GM23338 (cell line): ENCODE measurements around the gene TUBA4B. TPM values are rescaled to one million over a fixed set of nuclear protein-coding genes. Genes with fewer than 3 reads are reported as not detected.

Experiments used
- ATAC-seq: fragments of 200-7000 bp; cut with Tn5 transposase; 3 replicates; pipeline ENCODE4 v1.9.1; 2020
- DNase-seq: peaks from one replicate; pipeline ENCODE4 v3.0.0-alpha.2; 2015; ENCODE audit warnings: low spot score
- H2AFZ ChIP-seq: fragments of 200-600 bp; sonication (generic); 2 replicates; pipeline ENCODE4 v1.8.0; 2016; ENCODE audit warnings: antibody characterized with exemption, mild to moderate bottlenecking, moderate library complexity
- H3F3A ChIP-seq: fragments of 200-600 bp; sonication (generic); replicated peaks from 2 replicates; pipeline ENCODE4 v1.8.0; 2017; ENCODE audit warnings: antibody characterized with exemption, mixed run types, low read depth
- H3K27ac ChIP-seq: fragments of 200-600 bp; sonication (generic); 2 replicates; pipeline ENCODE4 v1.6.1; 2016; ENCODE audit warnings: low read depth
- H3K27me3 ChIP-seq: fragments of 200-600 bp; sonication (generic); 2 replicates; pipeline ENCODE4 v1.8.0; 2016; ENCODE audit warnings: mild to moderate bottlenecking, mixed run types, moderate library complexity; ENCODE audit not compliant: insufficient read depth
- H3K36me3 ChIP-seq: fragments of 200-600 bp; sonication (generic); 2 replicates; pipeline ENCODE4 v1.8.0; 2016; ENCODE audit warnings: mild to moderate bottlenecking; ENCODE audit not compliant: insufficient read depth
- H3K4me1 ChIP-seq: fragments of 200-600 bp; sonication (generic); 2 replicates; pipeline ENCODE4 v1.8.0; 2016; ENCODE audit warnings: mild to moderate bottlenecking, moderate library complexity; ENCODE audit not compliant: insufficient read depth
- H3K4me2 ChIP-seq: fragments of 200-600 bp; sonication (generic); 2 replicates; pipeline ENCODE4 v1.7.1; 2017; ENCODE audit warnings: mixed run types
- H3K4me3 ChIP-seq: fragments of 200-600 bp; sonication (generic); 2 replicates; pipeline ENCODE4 v1.6.1; 2016; ENCODE audit warnings: mixed run types
- H3K79me2 ChIP-seq: fragments of 200-600 bp; sonication (generic); replicated peaks from 2 replicates; pipeline ENCODE4 v1.8.0; 2017; ENCODE audit warnings: mild to moderate bottlenecking; ENCODE audit not compliant: insufficient read depth
- H3K9me2 ChIP-seq: fragments of 200-600 bp; sonication (generic); 2 replicates; pipeline ENCODE4 v1.8.0; 2017; ENCODE audit not compliant: insufficient read depth
- H4K20me1 ChIP-seq: fragments of 200-600 bp; sonication (generic); replicated peaks from 2 replicates; pipeline ENCODE4 v1.8.0; 2017; ENCODE audit warnings: mild to moderate bottlenecking; ENCODE audit not compliant: insufficient read depth
- H3K27ac Mint-ChIP-seq: 2 replicates; pipeline ENCODE4 v1.8.0; 2020; ENCODE audit warnings: inconsistent platforms, mild to moderate bottlenecking, moderate library complexity, mixed read lengths
- H3K27me3 Mint-ChIP-seq: 3 replicates; pipeline ENCODE4 v1.8.0; 2022; ENCODE audit warnings: low read depth, mild to moderate bottlenecking, moderate library complexity, mixed read lengths, inconsistent platforms; ENCODE audit not compliant: insufficient read depth, poor library complexity
- H3K36me3 Mint-ChIP-seq: 3 replicates; pipeline ENCODE4 v1.8.0; 2021; ENCODE audit warnings: low read depth, mild to moderate bottlenecking, inconsistent platforms, moderate library complexity, mixed read lengths
- H3K4me1 Mint-ChIP-seq: 3 replicates; pipeline ENCODE4 v1.8.0; 2020; ENCODE audit warnings: mild to moderate bottlenecking, inconsistent platforms, mixed read lengths
- H3K4me3 Mint-ChIP-seq: 3 replicates; pipeline ENCODE4 v1.8.0; 2021; ENCODE audit warnings: moderate library complexity, mild to moderate bottlenecking, inconsistent platforms, mixed read lengths
- H3K9me3 Mint-ChIP-seq: 3 replicates; pipeline ENCODE4 v1.8.0; 2020; ENCODE audit warnings: moderate library complexity, mild to moderate bottlenecking, inconsistent platforms, mixed read lengths
- CTCF ChIP-seq, 2 experiments: fragments of 200-600 bp in 1 of 2; sonication (generic) in 1 of 2; conservative IDR thresholded peaks; 2 replicates each; pipeline versions ENCODE4 v1.5.1 to v1.6.1; 2016 to 2017; ENCODE audit warnings: antibody characterized with exemption in 2 of 2, low read depth in 2 of 2, mild to moderate bottlenecking in 2 of 2, moderate library complexity in 1 of 2
- EZH2phosphoT487 ChIP-seq: fragments of 200-600 bp; sonication (generic); IDR thresholded peaks from one replicate; pipeline ENCODE4 v1.8.1; 2018; ENCODE audit warnings: antibody characterized with exemption; ENCODE audit not compliant: unreplicated experiment
- NANOG ChIP-seq: IDR thresholded peaks from 2 replicates; pipeline ENCODE4 v1.6.1; 2016; ENCODE audit warnings: antibody characterized with exemption, borderline replicate concordance
- REST ChIP-seq: IDR thresholded peaks from one replicate; pipeline ENCODE4 v1.6.1; 2018; ENCODE audit warnings: antibody characterized with exemption; ENCODE audit not compliant: unreplicated experiment
- ZNF114 ChIP-seq: fragments of 250-450 bp; sonication (Bioruptor Pico); IDR thresholded peaks from 2 replicates; pipeline ENCODE4 v1.5.0; 2020; ENCODE audit warnings: mild to moderate bottlenecking, moderate library complexity
- polyA plus RNA-seq: library from polyadenylated mRNA; unstranded; fragments of >200 nt; fragmentation: Nextera tagmentation; extraction: Ambion mirVana; gene quantifications from 2 replicates; pipeline ENCODE4 v1.2.1, GENCODE V29; 2016
- total RNA-seq: library from RNA; depleted of rRNA; stranded (reverse); fragments of >200 nt; shearing (Covaris generic); gene quantifications from 2 replicates; pipeline ENCODE4 v1.2.3, GENCODE V29; 2014
- TF ChIP-seq, protein P1 (sequence below): fragments of 250-450 bp; sonication (Bioruptor Pico); IDR thresholded peaks from 2 replicates; pipeline ENCODE4 v1.5.0; 2020; ENCODE audit warnings: mild to moderate bottlenecking, moderate library complexity

Gene TUBA4B
- total and polyA plus RNA-seq, 2 experiments from 2014 or later: 0.14 TPM; not detected in 1

DNA sequence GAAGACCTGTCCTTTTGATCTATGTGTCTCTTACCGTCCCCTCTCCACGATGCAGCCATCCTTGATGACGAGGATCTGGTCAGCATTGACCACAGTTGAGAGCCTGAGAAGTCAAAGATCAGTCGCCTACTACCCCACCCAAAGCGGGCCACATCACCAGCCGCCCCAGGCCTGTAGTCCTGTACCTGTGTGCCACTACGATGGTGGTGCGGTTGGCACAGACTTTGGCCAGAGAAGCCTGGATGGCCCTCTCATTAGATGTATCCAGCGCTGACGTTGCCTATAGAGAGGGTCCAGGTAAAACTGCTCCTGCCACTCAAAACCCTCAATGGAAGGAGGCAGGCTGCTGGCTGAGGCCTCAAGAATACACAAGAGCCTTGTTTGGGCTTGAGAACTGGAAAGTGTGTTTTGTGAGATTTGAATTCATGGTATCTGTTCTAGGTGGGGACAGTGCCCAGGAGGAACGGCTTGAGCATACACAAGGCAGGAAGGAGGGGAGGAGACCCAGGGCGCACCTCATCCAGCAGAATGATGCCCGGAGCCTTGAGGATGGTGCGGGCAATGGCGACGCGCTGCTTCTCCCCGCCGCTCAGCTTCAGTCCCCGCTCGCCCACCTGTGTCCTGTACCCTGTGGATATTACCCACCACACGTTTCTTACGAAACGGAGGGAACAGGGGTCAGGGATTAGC is 42.7 kb upstream of the TUBA4B start:
- TF ChIP-seq ZNF114 (CRISPR knock-in tag): no peak
- TF ChIP-seq NANOG: no peak
- TF ChIP-seq CTCF (conservative IDR thresholded peaks at IDR 0.05; ENCODE audit: low read depth in 2 of 2): no peak
- no peak for TF ChIP-seq EZH2phosphoT487
- TF ChIP-seq REST: no peak
- H3K4me1 ChIP-seq: peaks cover 15% of the 10 kb centered on the region
- peaks cover 11% of the 10 kb centered on the region for H3K27me3 Mint-ChIP-seq
- DNase-seq (no peak), ATAC-seq (no peak)
- H3F3A ChIP-seq: peaks cover 15% of the 10 kb centered on the region; the same call in 1 of the 2 replicates
- peaks cover 13% of the 10 kb centered on the region; the same call in 2 of the 3 replicates for H3K4me1 Mint-ChIP-seq
- no peaks in the 10 kb centered on the region for H3K79me2 ChIP-seq
- no peak overlapping the region for H2AFZ ChIP-seq
- no peaks in the 10 kb centered on the region for H3K9me2 ChIP-seq
- no peaks in the 10 kb centered on the region for H3K9me3 Mint-ChIP-seq
- H3K36me3 Mint-ChIP-seq: peaks cover 57% of the 10 kb centered on the region
- H3K4me3 Mint-ChIP-seq: no peak overlapping the region; the same call in 2 of the 3 replicates
- H3K27me3 ChIP-seq: no peaks in the 10 kb centered on the region
- H3K4me2 ChIP-seq: no peak overlapping the region
- H3K27ac Mint-ChIP-seq: no peak overlapping the region
- H4K20me1 ChIP-seq: no peaks in the 10 kb centered on the region; the same call in 1 of the 2 replicates
- no peak overlapping the region for H3K27ac ChIP-seq
- no peaks in the 10 kb centered on the region; the same call in 1 of the 2 replicates for H3K36me3 ChIP-seq
- H3K4me3 ChIP-seq: no peak overlapping the region

GRCh38 chr2:219210886-219211362 is 42.1 kb upstream of the TUBA4B start:
- H3F3A ChIP-seq: peaks cover 13% of the 10 kb centered on the region; the same call in 1 of the 2 replicates
- Mint-ChIP-seq H3K36me3 (peaks cover 57% of the 10 kb centered on the region), H3K27ac (no peak overlapping the region), H3K9me3 (no peaks in the 10 kb centered on the region), H3K27me3 (peaks cover 11% of the 10 kb centered on the region), H3K4me1 (peaks cover 13% of the 10 kb centered on the region; the same call in 2 of the 3 replicates), H3K4me3 (no peak overlapping the region)
- no peaks in the 10 kb centered on the region; the same call in 1 of the 2 replicates for H4K20me1 ChIP-seq
- H3K4me1 ChIP-seq: peaks cover 12% of the 10 kb centered on the region
- ATAC-seq (no peak), DNase-seq (no peak)
- H3K4me2 ChIP-seq: no peak overlapping the region
- H3K4me3 ChIP-seq: no peak overlapping the region
- no peaks in the 10 kb centered on the region; the same call in 1 of the 2 replicates for H3K36me3 ChIP-seq
- H3K27ac ChIP-seq: no peak overlapping the region
- no peak for TF ChIP-seq NANOG
- TF ChIP-seq ZNF114 (CRISPR knock-in tag): no peak
- TF ChIP-seq, protein P1, sequence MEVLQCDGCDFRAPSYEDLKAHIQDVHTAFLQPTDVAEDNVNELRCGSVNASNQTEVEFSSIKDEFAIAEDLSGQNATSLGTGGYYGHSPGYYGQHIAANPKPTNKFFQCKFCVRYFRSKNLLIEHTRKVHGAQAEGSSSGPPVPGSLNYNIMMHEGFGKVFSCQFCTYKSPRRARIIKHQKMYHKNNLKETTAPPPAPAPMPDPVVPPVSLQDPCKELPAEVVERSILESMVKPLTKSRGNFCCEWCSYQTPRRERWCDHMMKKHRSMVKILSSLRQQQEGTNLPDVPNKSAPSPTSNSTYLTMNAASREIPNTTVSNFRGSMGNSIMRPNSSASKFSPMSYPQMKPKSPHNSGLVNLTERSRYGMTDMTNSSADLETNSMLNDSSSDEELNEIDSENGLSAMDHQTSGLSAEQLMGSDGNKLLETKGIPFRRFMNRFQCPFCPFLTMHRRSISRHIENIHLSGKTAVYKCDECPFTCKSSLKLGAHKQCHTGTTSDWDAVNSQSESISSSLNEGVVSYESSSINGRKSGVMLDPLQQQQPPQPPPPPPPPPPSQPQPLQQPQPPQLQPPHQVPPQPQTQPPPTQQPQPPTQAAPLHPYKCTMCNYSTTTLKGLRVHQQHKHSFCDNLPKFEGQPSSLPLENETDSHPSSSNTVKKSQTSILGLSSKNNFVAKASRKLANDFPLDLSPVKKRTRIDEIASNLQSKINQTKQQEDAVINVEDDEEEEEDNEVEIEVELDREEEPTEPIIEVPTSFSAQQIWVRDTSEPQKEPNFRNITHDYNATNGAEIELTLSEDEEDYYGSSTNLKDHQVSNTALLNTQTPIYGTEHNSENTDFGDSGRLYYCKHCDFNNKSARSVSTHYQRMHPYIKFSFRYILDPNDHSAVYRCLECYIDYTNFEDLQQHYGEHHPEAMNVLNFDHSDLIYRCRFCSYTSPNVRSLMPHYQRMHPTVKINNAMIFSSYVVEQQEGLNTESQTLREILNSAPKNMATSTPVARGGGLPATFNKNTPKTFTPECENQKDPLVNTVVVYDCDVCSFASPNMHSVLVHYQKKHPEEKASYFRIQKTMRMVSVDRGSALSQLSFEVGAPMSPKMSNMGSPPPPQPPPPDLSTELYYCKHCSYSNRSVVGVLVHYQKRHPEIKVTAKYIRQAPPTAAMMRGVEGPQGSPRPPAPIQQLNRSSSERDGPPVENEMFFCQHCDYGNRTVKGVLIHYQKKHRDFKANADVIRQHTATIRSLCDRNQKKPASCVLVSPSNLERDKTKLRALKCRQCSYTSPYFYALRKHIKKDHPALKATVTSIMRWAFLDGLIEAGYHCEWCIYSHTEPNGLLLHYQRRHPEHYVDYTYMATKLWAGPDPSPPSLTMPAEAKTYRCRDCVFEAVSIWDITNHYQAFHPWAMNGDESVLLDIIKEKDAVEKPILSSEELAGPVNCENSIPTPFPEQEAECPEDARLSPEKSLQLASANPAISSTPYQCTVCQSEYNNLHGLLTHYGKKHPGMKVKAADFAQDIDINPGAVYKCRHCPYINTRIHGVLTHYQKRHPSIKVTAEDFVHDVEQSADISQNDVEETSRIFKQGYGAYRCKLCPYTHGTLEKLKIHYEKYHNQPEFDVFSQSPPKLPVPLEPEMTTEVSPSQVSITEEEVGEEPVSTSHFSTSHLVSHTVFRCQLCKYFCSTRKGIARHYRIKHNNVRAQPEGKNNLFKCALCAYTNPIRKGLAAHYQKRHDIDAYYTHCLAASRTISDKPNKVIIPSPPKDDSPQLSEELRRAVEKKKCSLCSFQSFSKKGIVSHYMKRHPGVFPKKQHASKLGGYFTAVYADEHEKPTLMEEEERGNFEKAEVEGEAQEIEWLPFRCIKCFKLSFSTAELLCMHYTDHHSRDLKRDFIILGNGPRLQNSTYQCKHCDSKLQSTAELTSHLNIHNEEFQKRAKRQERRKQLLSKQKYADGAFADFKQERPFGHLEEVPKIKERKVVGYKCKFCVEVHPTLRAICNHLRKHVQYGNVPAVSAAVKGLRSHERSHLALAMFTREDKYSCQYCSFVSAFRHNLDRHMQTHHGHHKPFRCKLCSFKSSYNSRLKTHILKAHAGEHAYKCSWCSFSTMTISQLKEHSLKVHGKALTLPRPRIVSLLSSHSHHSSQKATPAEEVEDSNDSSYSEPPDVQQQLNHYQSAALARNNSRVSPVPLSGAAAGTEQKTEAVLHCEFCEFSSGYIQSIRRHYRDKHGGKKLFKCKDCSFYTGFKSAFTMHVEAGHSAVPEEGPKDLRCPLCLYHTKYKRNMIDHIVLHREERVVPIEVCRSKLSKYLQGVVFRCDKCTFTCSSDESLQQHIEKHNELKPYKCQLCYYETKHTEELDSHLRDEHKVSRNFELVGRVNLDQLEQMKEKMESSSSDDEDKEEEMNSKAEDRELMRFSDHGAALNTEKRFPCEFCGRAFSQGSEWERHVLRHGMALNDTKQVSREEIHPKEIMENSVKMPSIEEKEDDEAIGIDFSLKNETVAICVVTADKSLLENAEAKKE (CRISPR knock-in tag): no peak
- no peak overlapping the region for H2AFZ ChIP-seq
- no peaks in the 10 kb centered on the region for H3K79me2 ChIP-seq
- H3K27me3 ChIP-seq: no peaks in the 10 kb centered on the region
- no peaks in the 10 kb centered on the region for H3K9me2 ChIP-seq
